Cardiac fibroblast (primary cell): ENCODE data around the gene RPL27A.

Source experiments
- DNase-seq, 2 donors: peaks; one replicate each; pipeline versions ENCODE4 v3.0.0 to v3.0.0-alpha.2; 2010; ENCODE audit warnings: low read depth in 2 of 2
- H3K4me3 ChIP-seq, 2 donors: replicated peaks in 1 of 2; 1 replicate in 1 of 2; 2 replicates in 1 of 2; pipeline ENCODE4 v1.5.1; 2011; ENCODE audit warnings: low read depth in 2 of 2, low read length in 2 of 2, mild to moderate bottlenecking in 2 of 2, moderate library complexity in 1 of 2
- CTCF ChIP-seq: IDR thresholded peaks from one replicate; pipeline ENCODE4 v1.5.1; 2011; ENCODE audit warnings: low read depth, mild to moderate bottlenecking, low read length, inconsistent platforms

RPL27A gene

GRCh38 chr11:8684600-8685290 is 2.2 kb downstream of the RPL27A start:
- no peak for DNase-seq
- no peak for TF ChIP-seq CTCF
- H3K4me3 ChIP-seq = peak overlapping the region; percentile 96 to 98

- H3K4me3 ChIP-seq = peak overlapping the region in 1 of 2 donors; percentile 24
- no peak for TF ChIP-seq CTCF
- no peak for DNase-seq
Measured at GRCh38 chr11:8685306-8685705, 2.7 kb downstream of the RPL27A start.

- DNase-seq = no peak
- no peak for TF ChIP-seq CTCF
- H3K4me3 ChIP-seq = peak overlapping the region in 1 of 2 donors; percentile 1
Measured at GRCh38 chr11:8685820-8686219, 3.2 kb downstream of the RPL27A start.

GRCh38 chr11:8686325-8686724 is 3.7 kb downstream of the RPL27A start:
- H3K4me3 ChIP-seq = no peak overlapping the region
- no peak for TF ChIP-seq CTCF

GRCh38 chr11:8688414-8689362 is 6.1 kb downstream of the RPL27A start:
- peak overlapping the region; percentile 52 to 69 for H3K4me3 ChIP-seq
- peak; percentile 15 for TF ChIP-seq CTCF
- peak; percentile 97 for DNase-seq

More at GRCh38 chr11:8686325-8686724, 3.7 kb downstream of the RPL27A start:
- DNase-seq = no peak

GRCh38 chr11:8689726-8690255 is 7.2 kb downstream of the RPL27A start:
- no peak for TF ChIP-seq CTCF
- DNase-seq = no peak
- no peak overlapping the region for H3K4me3 ChIP-seq
